Measurements from ENCODE around the gene OR2T2.
"Not testable (repeated sequence)": the region's sequence is repeated elsewhere in the genome, so short reads cannot be mapped to it uniquely, and the experiment has no call there.

The OR2T2 gene

GRCh38 chr1:248450466-248451145 is 5.2 kb downstream of the OR2T2 start:
- DNase-seq (ENCODE audit: low spot score): not testable (repeated sequence)

GRCh38 chr1:248453619-248454018 is 8.2 kb downstream of the OR2T2 start:
- DNase-seq (ENCODE audit: low spot score): not testable (repeated sequence)

GRCh38 chr1:248455045-248455444 is 9.6 kb downstream of the OR2T2 start:
- DNase-seq (ENCODE audit: low spot score): not testable (repeated sequence)

GRCh38 chr1:248456635-248457034 is 11.2 kb downstream of the OR2T2 start:
- not testable (repeated sequence) for DNase-seq (ENCODE audit: low spot score)

GRCh38 chr1:248459117-248459516 is 13.7 kb downstream of the OR2T2 start:
- DNase-seq (ENCODE audit: low spot score): not testable (repeated sequence)

- DNase-seq (ENCODE audit: low spot score): no peak
These were observed 25.7 kb downstream of the OR2T2 start for GRCh38 chr1:248471154-248471553.

- not testable (repeated sequence) for DNase-seq (ENCODE audit: low spot score)
These were observed 26.7 kb downstream of the OR2T2 start for GRCh38 chr1:248472111-248472510.

GRCh38 chr1:248473051-248473450 is 27.6 kb downstream of the OR2T2 start, which contains the start of gene OR2T3:
TSS of gene OR2T3 (plus strand) at chr1:248473351. CDS start at chr1:248473351, 0 bp downstream.
- DNase-seq (ENCODE audit: low spot score): not testable (repeated sequence)

- DNase-seq (ENCODE audit: low spot score): not testable (repeated sequence)
These were observed 30.2 kb downstream of the OR2T2 start for GRCh38 chr1:248475660-248476059.

GRCh38 chr1:248481686-248482579 is 36.5 kb downstream of the OR2T2 start:
- DNase-seq (ENCODE audit: low spot score): not testable (repeated sequence)

GRCh38 chr1:248488289-248488688 is 42.9 kb downstream of the OR2T2 start, which contains the start of gene OR2T5:
TSS of gene OR2T5 (plus strand) at chr1:248488589. CDS start at chr1:248488589, 0 bp downstream.
- not testable (repeated sequence) for DNase-seq (ENCODE audit: low spot score)

GRCh38 chr1:248496661-248497060 is 51.2 kb downstream of the OR2T2 start:
- not testable (repeated sequence) for DNase-seq (ENCODE audit: low spot score)

GRCh38 chr1:248500305-248501035 is 55.0 kb downstream of the OR2T2 start:
- DNase-seq (ENCODE audit: low spot score): not testable (repeated sequence)
